Erythroblast (primary cell): ENCODE results near the gene OSGEP.

ENCODE experiments used
- GATA1 ChIP-seq: IDR thresholded peaks from 2 replicates; pipeline ENCODE4 v1.6.1; 2011; ENCODE audit warnings: low read depth, mild to moderate bottlenecking, control low read depth, low read length, moderate library complexity
- POLR2A ChIP-seq: IDR thresholded peaks from 2 replicates; pipeline ENCODE4 v1.6.1; 2011; ENCODE audit warnings: mild to moderate bottlenecking, low read length

DNA sequence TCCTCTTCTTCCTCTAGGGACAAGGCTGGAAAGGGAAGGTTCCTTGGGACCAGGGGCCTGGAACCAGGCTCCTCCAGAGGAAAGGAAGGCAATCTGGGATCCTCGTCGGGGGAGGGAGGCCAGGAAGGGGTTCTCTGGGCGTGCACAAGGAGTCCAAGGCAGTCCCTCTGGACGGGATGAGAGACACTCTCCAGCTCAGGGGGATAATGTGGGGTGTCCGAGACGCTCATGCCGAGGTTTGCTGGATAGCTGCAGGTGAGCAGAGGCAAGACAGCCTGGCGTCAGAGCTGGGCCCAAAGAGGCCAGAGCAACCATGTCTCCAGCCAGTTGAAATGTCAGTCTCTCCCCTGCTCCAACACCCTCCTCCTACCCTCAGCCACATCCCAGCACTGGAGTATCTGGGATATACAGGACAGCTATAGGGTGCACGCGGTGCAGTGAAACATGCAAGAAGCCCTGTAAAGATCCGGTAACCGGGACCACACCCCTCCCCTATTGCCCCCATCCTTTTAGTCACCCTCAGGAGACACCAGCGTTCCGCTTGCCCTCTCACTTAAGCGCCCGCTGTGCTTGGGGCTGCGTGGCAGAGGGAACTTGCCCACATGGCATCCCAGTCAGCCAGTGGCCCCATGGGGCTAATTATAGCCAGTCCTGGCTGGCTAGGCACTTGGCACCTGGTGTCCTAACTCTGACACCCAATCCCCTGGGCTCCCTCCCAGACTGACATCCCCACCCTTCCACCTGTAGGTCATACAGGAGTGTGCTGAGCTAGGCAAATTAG is 18.8 kb downstream of the OSGEP start, which contains the start of gene KLHL33:
- TF ChIP-seq POLR2A, result no peak
- no peak for TF ChIP-seq GATA1
